HepG2 (cell line): Measurements from ENCODE around the gene ACACB. TPM values are rescaled to one million over a fixed set of nuclear protein-coding genes. Genes with fewer than 3 reads are reported as not detected.
A peak's percentile ranks its signal among the peaks of the same experiment; 100 is the strongest.

ENCODE experiments used
- ARNTL ChIP-seq: sonication (generic); formaldehyde crosslinking; IDR thresholded peaks from 2 replicates; pipeline ENCODE4 v1.4.0; 2020; ENCODE audit warnings: mild to moderate bottlenecking, missing genetic modification reagents
- CAMTA2 ChIP-seq: sonication (generic); formaldehyde crosslinking; IDR thresholded peaks from 2 replicates; pipeline ENCODE4 v1.4.0; 2020; ENCODE audit warnings: mild to moderate bottlenecking, missing genetic modification reagents, borderline replicate concordance
- DPF2 ChIP-seq: sonication (generic); formaldehyde crosslinking; IDR thresholded peaks from 2 replicates; pipeline ENCODE4 v1.4.0; 2020; ENCODE audit warnings: mild to moderate bottlenecking, low read depth, missing genetic modification reagents, borderline replicate concordance
- JUNB ChIP-seq: sonication (generic); formaldehyde crosslinking; IDR thresholded peaks from 2 replicates; pipeline ENCODE4 v1.8.0; 2022; ENCODE audit warnings: missing genetic modification reagents, mild to moderate bottlenecking, borderline replicate concordance
- KDM2A ChIP-seq: sonication (generic); formaldehyde crosslinking; IDR thresholded peaks from 2 replicates; pipeline ENCODE4 v1.4.0; 2020; ENCODE audit warnings: low read depth, missing genetic modification reagents, borderline replicate concordance
- MAZ ChIP-seq, 2 experiments: sonication (generic) in 1 of 2; formaldehyde crosslinking in 1 of 2; IDR thresholded peaks; 2 replicates each; pipeline versions ENCODE4 v1.5.0 to v1.6.1; 2012 to 2020; ENCODE audit warnings: low read depth in 2 of 2, mild to moderate bottlenecking in 2 of 2, borderline replicate concordance in 1 of 2, improper control_type of control experiment in 1 of 2, low read length in 1 of 2, missing genetic modification reagents in 1 of 2, moderate library complexity in 1 of 2
- NFIC ChIP-seq: IDR thresholded peaks from 2 replicates; pipeline ENCODE4 v1.6.1; 2012; ENCODE audit warnings: mild to moderate bottlenecking, low read length, inconsistent platforms
- SMARCC2 ChIP-seq: fragments of 450-650 bp; IDR thresholded peaks from 2 replicates; pipeline ENCODE4 v1.6.1; 2017; ENCODE audit warnings: antibody characterized with exemption, mild to moderate bottlenecking
- SNAPC2 ChIP-seq: sonication (generic); formaldehyde crosslinking; IDR thresholded peaks from 2 replicates; pipeline ENCODE4 v1.8.1; 2022; ENCODE audit warnings: mild to moderate bottlenecking, missing genetic modification reagents
- TARDBP ChIP-seq: sonication (generic); formaldehyde crosslinking; IDR thresholded peaks from 2 replicates; pipeline ENCODE4 v1.8.0; 2022; ENCODE audit warnings: mild to moderate bottlenecking, missing genetic modification reagents
- THYN1 ChIP-seq: sonication (generic); formaldehyde crosslinking; IDR thresholded peaks from 2 replicates; pipeline ENCODE4 v1.8.1; 2023; ENCODE audit warnings: low read depth, mild to moderate bottlenecking, moderate library complexity, missing genetic modification reagents, borderline replicate concordance
- ZNF343 ChIP-seq: sonication (generic); formaldehyde crosslinking; IDR thresholded peaks from 2 replicates; pipeline ENCODE4 v1.4.0; 2020; ENCODE audit warnings: mild to moderate bottlenecking, missing genetic modification reagents
- ZNF446 ChIP-seq: sonication (generic); formaldehyde crosslinking; IDR thresholded peaks from 2 replicates; pipeline ENCODE4 v1.5.0; 2020; ENCODE audit warnings: mild to moderate bottlenecking, missing genetic modification reagents
- ZNF549 ChIP-seq: sonication (generic); formaldehyde crosslinking; IDR thresholded peaks from 2 replicates; pipeline ENCODE4 v1.5.0; 2020; ENCODE audit warnings: missing genetic modification reagents
- ZNF782 ChIP-seq: sonication (generic); formaldehyde crosslinking; IDR thresholded peaks from 2 replicates; pipeline ENCODE4 v1.4.0; 2020; ENCODE audit warnings: missing genetic modification reagents, mild to moderate bottlenecking, borderline replicate concordance
- polyA plus RNA-seq, 8 experiments: library from polyadenylated mRNA; depleted of rRNA in 3 of 8; stranded (reverse) in 7 of 8; unstranded in 1 of 8; fragments of >200 nt; fragmentation: Illumina TruSeq in 4 of 8; extraction: Trizol in 4 of 8; gene quantifications; 2 replicates each; pipeline versions ENCODE4 v1.2.1 to v1.2.3, GENCODE V29; 2011 to 2016; ENCODE audit warnings: low read depth in 4 of 8, missing spikeins in 1 of 8, mixed read lengths in 1 of 8; ENCODE audit not compliant: insufficient read depth in 1 of 8
- total RNA-seq, 5 experiments: library from RNA; depleted of rRNA; stranded (reverse); fragments of >200 nt; fragmentation: Illumina TruSeq; extraction: Trizol; gene quantifications; 2 replicates each; pipeline ENCODE4 v1.2.3, GENCODE V29; 2016; ENCODE audit warnings: low read depth in 1 of 5
- TF ChIP-seq, protein P1 (sequence below), 2 experiments: sonication (generic) in 1 of 2; formaldehyde crosslinking in 1 of 2; IDR thresholded peaks; 2 replicates each; pipeline versions ENCODE4 v1.5.1 to v1.6.1; 2011 to 2020; ENCODE audit warnings: borderline replicate concordance in 1 of 2, low read depth in 1 of 2, low read length in 1 of 2, mild to moderate bottlenecking in 1 of 2, missing genetic modification reagents in 1 of 2, moderate library complexity in 1 of 2
- TF ChIP-seq, protein P2 (sequence below): sonication (generic); formaldehyde crosslinking; IDR thresholded peaks from 2 replicates; pipeline ENCODE4 v1.5.1; 2020; ENCODE audit warnings: missing genetic modification reagents, mild to moderate bottlenecking, borderline replicate concordance
- TF ChIP-seq, protein P3 (sequence below): sonication (generic); formaldehyde crosslinking; IDR thresholded peaks from 2 replicates; pipeline ENCODE4 v1.4.0; 2020; ENCODE audit warnings: missing genetic modification reagents, low read depth, mild to moderate bottlenecking, borderline replicate concordance
- TF ChIP-seq, protein P4 (sequence below): sonication (generic); formaldehyde crosslinking; IDR thresholded peaks from 2 replicates; pipeline ENCODE4 v1.5.1; 2020; ENCODE audit warnings: mild to moderate bottlenecking, moderate library complexity, missing genetic modification reagents

The ACACB gene
- total and polyA plus RNA-seq, 2 of the 13 experiments (the other 11 are each of a cell fraction or from before 2014, with no cell fraction given): 6.2 to 8.6 TPM

DNA sequence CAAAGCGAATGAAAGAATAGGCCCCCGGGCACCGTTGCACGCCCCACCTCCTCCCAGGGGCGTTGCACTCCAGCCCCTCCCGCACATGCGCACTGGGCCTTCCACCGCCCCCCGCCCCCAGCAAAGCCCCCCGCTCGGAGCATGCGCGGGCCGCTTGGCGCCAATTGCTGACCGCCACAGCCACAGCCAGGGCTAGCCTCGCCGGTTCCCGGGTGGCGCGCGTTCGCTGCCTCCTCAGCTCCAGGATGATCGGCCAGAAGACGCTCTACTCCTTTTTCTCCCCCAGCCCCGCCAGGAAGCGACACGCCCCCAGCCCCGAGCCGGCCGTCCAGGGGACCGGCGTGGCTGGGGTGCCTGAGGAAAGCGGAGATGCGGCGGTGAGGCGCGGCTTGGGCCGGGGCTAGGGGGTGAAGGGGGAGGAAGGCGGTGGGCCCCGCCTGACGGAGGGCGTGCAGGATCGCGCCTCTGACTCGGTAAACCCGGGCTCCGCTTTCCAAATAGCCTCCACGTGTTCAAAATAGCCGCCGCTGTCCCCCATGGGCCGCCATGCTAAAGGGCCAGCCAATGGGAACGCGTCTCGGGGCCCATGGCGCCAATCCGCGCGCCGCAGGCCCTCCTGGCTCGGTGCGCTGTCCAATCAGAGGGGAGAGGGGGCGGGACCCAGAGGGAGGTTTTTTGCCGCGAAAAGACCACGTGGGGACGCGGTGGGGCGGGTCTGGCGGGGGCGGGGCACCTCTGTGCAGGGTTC, 18.8 kb upstream of the ACACB start, which contains the start of gene UNG (continued):
- TF ChIP-seq SNAPC2 (CRISPR knock-in tag): peak; percentile 64; the same call in 1 of the 2 replicates
- TF ChIP-seq TARDBP: peak; percentile 66
- TF ChIP-seq JUNB (CRISPR knock-in tag): no peak
- no peak for TF ChIP-seq DPF2 (CRISPR knock-in tag)
- TF ChIP-seq SMARCC2: no peak
- TF ChIP-seq ZNF782 (CRISPR knock-in tag): 0 out of 2 replicates have a peak, but pooled peaks have one; percentile 52
- 0 out of 2 replicates have a peak, but pooled peaks have one; percentile 69 for TF ChIP-seq ZNF343 (CRISPR knock-in tag)
- no peak for TF ChIP-seq ZNF446 (CRISPR knock-in tag)
- TF ChIP-seq, protein P1, sequence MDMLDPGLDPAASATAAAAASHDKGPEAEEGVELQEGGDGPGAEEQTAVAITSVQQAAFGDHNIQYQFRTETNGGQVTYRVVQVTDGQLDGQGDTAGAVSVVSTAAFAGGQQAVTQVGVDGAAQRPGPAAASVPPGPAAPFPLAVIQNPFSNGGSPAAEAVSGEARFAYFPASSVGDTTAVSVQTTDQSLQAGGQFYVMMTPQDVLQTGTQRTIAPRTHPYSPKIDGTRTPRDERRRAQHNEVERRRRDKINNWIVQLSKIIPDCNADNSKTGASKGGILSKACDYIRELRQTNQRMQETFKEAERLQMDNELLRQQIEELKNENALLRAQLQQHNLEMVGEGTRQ (IDR thresholded peaks at IDR 0.05; ENCODE audit: low read depth, low read length): peak; percentile 24; the same call in 1 of the 2 replicates
- TF ChIP-seq, protein P1 (CRISPR knock-in tag; IDR thresholded peaks at IDR 0.05; ENCODE audit: borderline replicate concordance): peak; percentile 65; the same call in 1 of the 2 replicates
- peak; percentile 75; the same call in 1 of the 2 replicates for TF ChIP-seq THYN1 (CRISPR knock-in tag)
- peak; percentile 58 for TF ChIP-seq ARNTL (CRISPR knock-in tag)
- TF ChIP-seq CAMTA2 (CRISPR knock-in tag): no peak
- peak; percentile 14; the same call in 1 of the 2 replicates for TF ChIP-seq KDM2A (CRISPR knock-in tag)
- TF ChIP-seq ZNF549 (CRISPR knock-in tag): no peak
- TF ChIP-seq, protein P2, sequence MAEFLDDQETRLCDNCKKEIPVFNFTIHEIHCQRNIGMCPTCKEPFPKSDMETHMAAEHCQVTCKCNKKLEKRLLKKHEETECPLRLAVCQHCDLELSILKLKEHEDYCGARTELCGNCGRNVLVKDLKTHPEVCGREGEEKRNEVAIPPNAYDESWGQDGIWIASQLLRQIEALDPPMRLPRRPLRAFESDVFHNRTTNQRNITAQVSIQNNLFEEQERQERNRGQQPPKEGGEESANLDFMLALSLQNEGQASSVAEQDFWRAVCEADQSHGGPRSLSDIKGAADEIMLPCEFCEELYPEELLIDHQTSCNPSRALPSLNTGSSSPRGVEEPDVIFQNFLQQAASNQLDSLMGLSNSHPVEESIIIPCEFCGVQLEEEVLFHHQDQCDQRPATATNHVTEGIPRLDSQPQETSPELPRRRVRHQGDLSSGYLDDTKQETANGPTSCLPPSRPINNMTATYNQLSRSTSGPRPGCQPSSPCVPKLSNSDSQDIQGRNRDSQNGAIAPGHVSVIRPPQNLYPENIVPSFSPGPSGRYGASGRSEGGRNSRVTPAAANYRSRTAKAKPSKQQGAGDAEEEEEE (CRISPR knock-in tag): no peak
- TF ChIP-seq NFIC: no peak
- TF ChIP-seq, protein P3, sequence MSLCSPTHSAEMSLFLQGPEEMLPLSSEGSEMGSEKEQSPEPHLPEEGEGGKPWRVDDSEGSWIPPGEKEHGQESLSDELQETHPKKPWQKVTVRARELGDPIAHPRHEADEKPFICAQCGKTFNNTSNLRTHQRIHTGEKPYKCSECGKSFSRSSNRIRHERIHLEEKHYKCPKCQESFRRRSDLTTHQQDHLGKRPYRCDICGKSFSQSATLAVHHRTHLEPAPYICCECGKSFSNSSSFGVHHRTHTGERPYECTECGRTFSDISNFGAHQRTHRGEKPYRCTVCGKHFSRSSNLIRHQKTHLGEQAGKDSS (CRISPR knock-in tag): 0 out of 2 replicates have a peak, but pooled peaks have one; percentile 40
- peak; percentile 55; the same call in 1 of the 2 replicates for TF ChIP-seq MAZ (IDR thresholded peaks at IDR 0.05; ENCODE audit: borderline replicate concordance, low read depth, low read length)
- TF ChIP-seq MAZ (CRISPR knock-in tag; IDR thresholded peaks at IDR 0.05; ENCODE audit: low read depth): no peak
- TF ChIP-seq, protein P4, sequence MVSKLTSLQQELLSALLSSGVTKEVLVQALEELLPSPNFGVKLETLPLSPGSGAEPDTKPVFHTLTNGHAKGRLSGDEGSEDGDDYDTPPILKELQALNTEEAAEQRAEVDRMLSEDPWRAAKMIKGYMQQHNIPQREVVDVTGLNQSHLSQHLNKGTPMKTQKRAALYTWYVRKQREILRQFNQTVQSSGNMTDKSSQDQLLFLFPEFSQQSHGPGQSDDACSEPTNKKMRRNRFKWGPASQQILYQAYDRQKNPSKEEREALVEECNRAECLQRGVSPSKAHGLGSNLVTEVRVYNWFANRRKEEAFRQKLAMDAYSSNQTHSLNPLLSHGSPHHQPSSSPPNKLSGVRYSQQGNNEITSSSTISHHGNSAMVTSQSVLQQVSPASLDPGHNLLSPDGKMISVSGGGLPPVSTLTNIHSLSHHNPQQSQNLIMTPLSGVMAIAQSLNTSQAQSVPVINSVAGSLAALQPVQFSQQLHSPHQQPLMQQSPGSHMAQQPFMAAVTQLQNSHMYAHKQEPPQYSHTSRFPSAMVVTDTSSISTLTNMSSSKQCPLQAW (CRISPR knock-in tag): peak; percentile 49
